Mesenchymal stem cell (in vitro differentiated cells and primary cell): ENCODE data around the gene SHD.

Experiments used
- DNase-seq: peaks from one replicate; pipeline ENCODE4 v3.0.0-alpha.2; 2013
- H2AFZ ChIP-seq: one replicate; pipeline ENCODE4 v1.6.1; 2013; ENCODE audit warnings: low read depth, mild to moderate bottlenecking, control low read depth, inconsistent platforms, low read length, moderate library complexity
- H2AK5ac ChIP-seq: 2 replicates; pipeline ENCODE4 v1.6.1; 2013; ENCODE audit warnings: low read length, moderate library complexity, mild to moderate bottlenecking, inconsistent platforms; ENCODE audit not compliant: severe bottlenecking
- H2BK120ac ChIP-seq: one replicate; pipeline ENCODE4 v1.6.1; 2013; ENCODE audit warnings: low read depth, mild to moderate bottlenecking, inconsistent platforms, low read length, moderate library complexity
- H2BK12ac ChIP-seq, 2 experiments: one replicate each; pipeline ENCODE4 v1.6.1; 2013; ENCODE audit warnings: inconsistent platforms in 2 of 2, low read length in 2 of 2, mild to moderate bottlenecking in 2 of 2, moderate library complexity in 2 of 2, control low read depth in 1 of 2
- H2BK15ac ChIP-seq: one replicate; pipeline ENCODE4 v1.6.1; 2013; ENCODE audit warnings: mild to moderate bottlenecking, low read depth, inconsistent platforms; ENCODE audit not compliant: poor library complexity, severe bottlenecking
- H2BK5ac ChIP-seq: 2 replicates; pipeline ENCODE4 v1.6.1; 2013; ENCODE audit warnings: low read depth, mild to moderate bottlenecking, low read length, control low read depth, inconsistent platforms; ENCODE audit not compliant: poor library complexity, severe bottlenecking
- H3K14ac ChIP-seq, 2 experiments: one replicate each; pipeline ENCODE4 v1.6.1; 2013; ENCODE audit warnings: inconsistent platforms in 2 of 2, low read length in 2 of 2, control low read depth in 1 of 2, mild to moderate bottlenecking in 1 of 2, moderate library complexity in 1 of 2
- H3K18ac ChIP-seq, 2 experiments: one replicate each; pipeline ENCODE4 v1.6.1; 2013; ENCODE audit warnings: inconsistent platforms in 2 of 2, low read length in 2 of 2, control low read depth in 1 of 2, low read depth in 1 of 2, mild to moderate bottlenecking in 1 of 2
- H3K23ac ChIP-seq, 2 experiments: one replicate each; pipeline ENCODE4 v1.6.1; 2013; ENCODE audit warnings: inconsistent platforms in 2 of 2, low read length in 2 of 2, mild to moderate bottlenecking in 2 of 2, moderate library complexity in 2 of 2, control low read depth in 1 of 2
- H3K27ac ChIP-seq: 2 replicates; pipeline ENCODE4 v1.5.1; 2013; ENCODE audit warnings: mild to moderate bottlenecking, moderate library complexity, low read length, control low read depth, inconsistent platforms; ENCODE audit not compliant: poor library complexity, severe bottlenecking
- H3K27me3 ChIP-seq, 2 experiments: 2 replicates each; pipeline versions ENCODE4 v1.6.1 to v1.7.0; 2013; ENCODE audit warnings: low read length in 2 of 2, mild to moderate bottlenecking in 2 of 2, moderate library complexity in 2 of 2, control low read depth in 1 of 2, inconsistent platforms in 1 of 2; ENCODE audit not compliant: control insufficient read depth in 1 of 2, insufficient read depth in 1 of 2
- H3K36me3 ChIP-seq, 2 experiments: 2 replicates each; pipeline versions ENCODE4 v1.6.1 to v1.7.0; 2013; ENCODE audit warnings: low read length in 2 of 2, control low read depth in 1 of 2, inconsistent platforms in 1 of 2, low read depth in 1 of 2, mild to moderate bottlenecking in 1 of 2; ENCODE audit not compliant: insufficient read depth in 2 of 2, control insufficient read depth in 1 of 2
- H3K4ac ChIP-seq, 2 experiments: one replicate each; pipeline ENCODE4 v1.6.1; 2013; ENCODE audit warnings: inconsistent platforms in 2 of 2, low read length in 2 of 2, mild to moderate bottlenecking in 2 of 2, moderate library complexity in 2 of 2, control low read depth in 1 of 2, low read depth in 1 of 2
- H3K4me1 ChIP-seq: 2 replicates; pipeline ENCODE4 v1.6.1; 2013; ENCODE audit warnings: low read depth, low read length, control low read depth; ENCODE audit not compliant: control insufficient read depth, insufficient read depth
- H3K4me2 ChIP-seq: 2 replicates; pipeline ENCODE4 v1.6.1; 2013; ENCODE audit warnings: low read length, mild to moderate bottlenecking, inconsistent platforms; ENCODE audit not compliant: poor library complexity, severe bottlenecking
- H3K4me3 ChIP-seq, 2 experiments: 2 replicates each; pipeline versions ENCODE4 v1.5.1 to v1.7.0; 2013; ENCODE audit warnings: low read length in 2 of 2, mild to moderate bottlenecking in 2 of 2, control low read depth in 1 of 2, low read depth in 1 of 2; ENCODE audit not compliant: insufficient read depth in 1 of 2
- H3K79me1 ChIP-seq: replicated peaks from 2 replicates; pipeline ENCODE4 v1.6.1; 2013; ENCODE audit warnings: mild to moderate bottlenecking, control low read depth, low read length, inconsistent platforms; ENCODE audit not compliant: poor library complexity, severe bottlenecking
- H3K9ac ChIP-seq: 2 replicates; pipeline ENCODE4 v1.7.0; 2013; ENCODE audit warnings: mild to moderate bottlenecking, low read length, moderate library complexity
- H3K9me3 ChIP-seq: 2 replicates; pipeline ENCODE4 v1.7.0; 2013; ENCODE audit warnings: mild to moderate bottlenecking, low read length; ENCODE audit not compliant: control insufficient read depth
- H4K8ac ChIP-seq: one replicate; pipeline ENCODE4 v1.6.1; 2013; ENCODE audit warnings: inconsistent platforms, mild to moderate bottlenecking, low read length, moderate library complexity
- H4K91ac ChIP-seq: one replicate; pipeline ENCODE4 v1.6.1; 2013; ENCODE audit warnings: mild to moderate bottlenecking, low read length, inconsistent platforms
- WGBS: methylation state at CpG from one replicate; pipeline ENCODE4 v1.1.7; 2013; ENCODE audit warnings: mixed read lengths; 5-methylcytosine and 5-hydroxymethylcytosine counted together

SHD gene

GRCh38 chr19:4232614-4233281 is 46.3 kb upstream of the SHD start:
- no peak overlapping the region for H2AFZ ChIP-seq
- H3K4me1 ChIP-seq: peaks cover 13% of the 10 kb centered on the region
- no peak overlapping the region for H2BK15ac ChIP-seq
- H3K4ac ChIP-seq: no peak overlapping the region
- no peak overlapping the region for H3K18ac ChIP-seq
- no peak overlapping the region for H4K91ac ChIP-seq
- H3K27me3 ChIP-seq: peaks cover 0 to 50% of the 10 kb centered on the region in 2 experiments
- H3K27ac ChIP-seq: no peak overlapping the region
- 79% methylated on average over 21 of the region's 21 CpGs for WGBS
- no peak overlapping the region for H2BK5ac ChIP-seq
- H3K23ac ChIP-seq: no peak overlapping the region
- no peaks in the 10 kb centered on the region for H3K79me1 ChIP-seq
- H3K36me3 ChIP-seq: peaks cover 0 to 13% of the 10 kb centered on the region in 2 experiments
- DNase-seq: no peak
- no peak overlapping the region for H3K4me3 ChIP-seq
- H2BK120ac ChIP-seq: no peak overlapping the region
- no peak overlapping the region for H2BK12ac ChIP-seq
- H4K8ac ChIP-seq: no peak overlapping the region
- H2AK5ac ChIP-seq: no peak overlapping the region
- no peak overlapping the region for H3K14ac ChIP-seq
- no peak overlapping the region for H3K4me2 ChIP-seq
- no peak overlapping the region for H3K9ac ChIP-seq
- no peaks in the 10 kb centered on the region for H3K9me3 ChIP-seq

- no peak overlapping the region for H3K4me3 ChIP-seq
- H3K79me1 ChIP-seq: no peaks in the 10 kb centered on the region
- no peak overlapping the region for H2AFZ ChIP-seq
- H4K8ac ChIP-seq: no peak overlapping the region
- peaks cover 0 to 44% of the 10 kb centered on the region in 2 experiments for H3K27me3 ChIP-seq
- H3K9ac ChIP-seq: no peak overlapping the region
- no peak overlapping the region for H3K4me2 ChIP-seq
- no peak overlapping the region for H3K4ac ChIP-seq
- H3K18ac ChIP-seq: peak overlapping the region in 1 of 2 experiments; percentile 16
- 60% methylated on average over 11 of the region's 11 CpGs for WGBS
- H2BK120ac ChIP-seq: no peak overlapping the region
- H3K9me3 ChIP-seq: no peaks in the 10 kb centered on the region
- no peak overlapping the region for H3K23ac ChIP-seq
- no peak overlapping the region for H4K91ac ChIP-seq
- H3K4me1 ChIP-seq: peaks cover 13% of the 10 kb centered on the region
- H2AK5ac ChIP-seq: no peak overlapping the region
- peaks cover 0 to 13% of the 10 kb centered on the region in 2 experiments for H3K36me3 ChIP-seq
- H2BK12ac ChIP-seq: peak overlapping the region in 1 of 2 experiments; percentile 73
- no peak overlapping the region for H3K14ac ChIP-seq
- DNase-seq: peak; percentile 25
- H3K27ac ChIP-seq: no peak overlapping the region
- no peak overlapping the region for H2BK15ac ChIP-seq
- H2BK5ac ChIP-seq: no peak overlapping the region
Measured at GRCh38 chr19:4233282-4233853, 45.7 kb upstream of the SHD start.

DNA sequence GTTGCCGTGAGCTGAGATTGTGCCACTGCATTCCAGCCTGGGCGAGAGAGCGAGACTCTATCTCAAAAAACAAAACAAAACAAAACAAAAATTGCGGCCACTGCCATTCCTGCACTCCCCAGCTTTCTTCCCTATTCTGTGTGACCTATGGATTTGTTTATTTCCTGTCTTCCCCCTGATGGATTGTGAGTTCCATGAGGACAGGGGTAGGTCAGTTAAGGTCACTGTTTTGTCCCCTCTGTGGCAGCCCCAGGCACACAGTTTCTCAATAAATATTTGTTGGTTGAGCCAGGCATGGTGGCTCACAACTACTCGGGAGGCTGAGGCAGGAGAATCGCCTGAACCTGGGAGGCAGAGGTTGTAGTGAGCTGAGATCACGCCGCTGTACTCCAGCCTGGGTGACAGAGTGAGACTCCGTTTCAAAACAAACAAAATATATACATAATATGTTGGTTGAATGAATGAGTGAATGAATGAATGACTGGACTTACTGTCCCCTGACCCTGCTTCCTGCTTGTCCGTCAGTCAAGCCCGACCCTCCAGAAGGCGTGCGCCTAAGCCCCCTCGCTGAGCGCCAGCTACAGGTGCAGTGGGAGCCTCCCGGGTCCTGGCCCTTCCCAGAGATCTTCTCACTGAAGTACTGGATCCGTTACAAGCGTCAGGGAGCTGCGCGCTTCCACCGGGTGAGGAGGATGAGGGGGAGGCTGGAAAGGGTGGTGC is 44.8 kb upstream of the SHD start:
- Histone ChIP-seq H3K9me3 (no peaks in the 10 kb centered on the region), H3K4me1 (peaks cover 10% of the 10 kb centered on the region)
- WGBS: 68% methylated on average over 17 of the region's 21 CpGs

DNA sequence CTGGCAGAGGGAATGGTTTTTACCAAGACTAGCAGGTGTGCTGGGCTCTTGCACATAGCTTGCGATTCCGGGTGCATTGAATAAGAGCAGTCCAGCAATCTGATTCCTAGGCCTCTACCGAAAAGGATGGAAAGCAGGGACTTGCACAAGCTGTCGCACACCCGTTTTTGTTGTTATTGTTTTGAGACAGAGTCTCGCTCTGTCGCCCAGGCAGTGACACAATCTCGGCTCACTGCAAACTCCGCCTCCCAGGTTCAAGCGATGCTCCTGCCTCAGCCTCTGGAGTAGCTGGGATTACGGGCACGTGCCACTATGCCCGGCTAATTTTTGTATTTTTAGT is 44.2 kb upstream of the SHD start:
- no peak overlapping the region for H2BK12ac ChIP-seq
- no peak overlapping the region for H4K8ac ChIP-seq
- no peaks in the 10 kb centered on the region for H3K9me3 ChIP-seq
- H2BK5ac ChIP-seq: no peak overlapping the region
- 87% methylated on average over 13 of the region's 13 CpGs for WGBS
- H3K4me2 ChIP-seq: no peak overlapping the region
- H3K4ac ChIP-seq: no peak overlapping the region
- H2BK15ac ChIP-seq: no peak overlapping the region
- no peak overlapping the region for H3K18ac ChIP-seq
- H3K27ac ChIP-seq: no peak overlapping the region
- no peak overlapping the region for H3K14ac ChIP-seq
- peaks cover 7% of the 10 kb centered on the region for H3K4me1 ChIP-seq
- no peak overlapping the region for H3K9ac ChIP-seq
- no peak overlapping the region for H4K91ac ChIP-seq
- peaks cover 0 to 13% of the 10 kb centered on the region in 2 experiments for H3K36me3 ChIP-seq
- no peak overlapping the region for H2BK120ac ChIP-seq
- DNase-seq: no peak
- no peak overlapping the region for H3K4me3 ChIP-seq
- no peak overlapping the region for H2AFZ ChIP-seq
- H3K79me1 ChIP-seq: no peaks in the 10 kb centered on the region
- H3K27me3 ChIP-seq: peaks cover 0 to 31% of the 10 kb centered on the region in 2 experiments
- no peak overlapping the region for H3K23ac ChIP-seq
- H2AK5ac ChIP-seq: peak overlapping the region; percentile 22

More for the DNA sequence above, 44.8 kb upstream of the SHD start:
- H3K4me3 ChIP-seq: no peak overlapping the region
- peaks cover 0 to 13% of the 10 kb centered on the region in 2 experiments for H3K36me3 ChIP-seq
- H3K4me2 ChIP-seq: no peak overlapping the region
- H2BK12ac ChIP-seq: no peak overlapping the region
- H3K27ac ChIP-seq: no peak overlapping the region
- no peak overlapping the region for H3K23ac ChIP-seq
- no peak overlapping the region for H3K14ac ChIP-seq
- no peak overlapping the region for H2BK120ac ChIP-seq
- no peak overlapping the region for H4K8ac ChIP-seq
- H2AFZ ChIP-seq: no peak overlapping the region
- peak; percentile 34 for DNase-seq
- peak overlapping the region in 1 of 2 experiments; percentile 2 for H3K18ac ChIP-seq
- no peak overlapping the region for H4K91ac ChIP-seq
- H3K9ac ChIP-seq: no peak overlapping the region
- no peak overlapping the region for H2BK15ac ChIP-seq
- H3K27me3 ChIP-seq: peaks cover 0 to 34% of the 10 kb centered on the region in 2 experiments
- no peaks in the 10 kb centered on the region for H3K79me1 ChIP-seq
- H3K4ac ChIP-seq: no peak overlapping the region
- H2BK5ac ChIP-seq: no peak overlapping the region
- peak overlapping the region; percentile 22 for H2AK5ac ChIP-seq
